NCI-H1092 treated with DMSO at 0.1 percent for 48 hours (cell line): ENCODE data around the gene CAV3.
A peak's percentile ranks its signal among the peaks of the same experiment; 100 is the strongest.
"Not testable (repeated sequence)": the region's sequence is repeated elsewhere in the genome, so short reads cannot be mapped to it uniquely, and the experiment has no call there.

Experiments used
- DNase-seq: peaks from one replicate; lab custom pipeline; 2025; lab: John Stamatoyannopoulos, UW

The CAV3 gene

DNA sequence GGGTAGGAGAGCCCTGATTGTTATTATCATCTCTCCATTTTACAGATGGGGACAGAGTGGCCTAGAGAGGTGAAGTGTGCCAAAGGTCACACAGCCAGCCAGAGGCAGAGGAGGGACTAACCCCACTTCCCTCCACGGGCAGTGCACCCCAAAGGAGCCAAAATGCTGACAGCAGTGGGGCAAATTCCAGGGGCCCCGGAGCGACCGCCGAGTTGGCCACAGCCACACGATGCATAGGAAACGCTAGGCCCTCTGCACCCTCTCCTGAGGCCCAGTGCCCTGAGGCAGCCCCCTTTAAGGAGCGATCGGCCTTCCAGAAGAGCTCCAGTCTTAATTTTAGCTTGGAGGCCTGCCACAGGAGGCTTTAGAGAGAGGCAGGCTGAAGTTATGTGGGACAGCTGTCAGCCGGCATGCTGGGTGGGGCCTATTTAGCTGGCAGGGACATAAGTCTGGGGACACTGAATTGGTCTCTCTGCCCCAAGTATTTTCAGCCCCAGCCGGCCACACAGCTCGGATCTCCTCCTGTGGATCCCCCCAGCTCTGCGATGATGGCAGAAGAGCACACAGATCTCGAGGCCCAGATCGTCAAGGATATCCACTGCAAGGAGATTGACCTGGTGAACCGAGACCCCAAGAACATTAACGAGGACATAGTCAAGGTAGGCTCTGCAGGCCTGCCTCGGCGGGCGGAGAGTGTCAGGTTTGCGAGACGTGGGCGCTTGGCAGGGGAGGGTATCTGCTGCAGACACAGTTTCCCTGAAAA lies at the start of gene CAV3:
Gene CAV3 (plus strand): TSS at position 471 of the 763 bp plus-strand sequence. CDS start 75 bp downstream, at position 546.
- no peak for DNase-seq

DNA sequence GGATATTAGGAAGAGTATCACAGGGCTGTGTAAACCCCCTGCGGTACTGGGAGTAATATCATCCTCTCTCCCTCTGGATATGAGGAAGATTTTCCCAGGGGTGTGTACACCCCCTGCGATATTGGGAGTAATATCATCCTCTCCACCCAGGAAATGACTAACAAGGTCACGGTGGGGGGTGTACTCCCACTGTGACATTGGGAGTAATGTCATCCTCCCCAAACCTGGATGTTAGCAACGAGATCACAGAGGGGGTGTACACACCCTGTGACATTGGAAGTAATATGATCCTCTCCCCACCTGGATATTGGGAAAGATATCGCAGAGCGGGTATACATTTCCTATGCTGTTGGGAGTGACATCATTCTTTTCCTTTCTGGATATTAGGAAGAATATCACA lies 48.6 kb upstream of the CAV3 start:
- DNase-seq = not testable (repeated sequence)

- DNase-seq = not testable (repeated sequence)
Observed at GRCh38 chr3:8691295-8691694, 42.3 kb upstream of the CAV3 start.

GRCh38 chr3:8702560-8702959 lies 31.0 kb upstream of the CAV3 start:
- DNase-seq = no peak

- DNase-seq = no peak
Observed at GRCh38 chr3:8705575-8705974, 28.0 kb upstream of the CAV3 start.

DNA sequence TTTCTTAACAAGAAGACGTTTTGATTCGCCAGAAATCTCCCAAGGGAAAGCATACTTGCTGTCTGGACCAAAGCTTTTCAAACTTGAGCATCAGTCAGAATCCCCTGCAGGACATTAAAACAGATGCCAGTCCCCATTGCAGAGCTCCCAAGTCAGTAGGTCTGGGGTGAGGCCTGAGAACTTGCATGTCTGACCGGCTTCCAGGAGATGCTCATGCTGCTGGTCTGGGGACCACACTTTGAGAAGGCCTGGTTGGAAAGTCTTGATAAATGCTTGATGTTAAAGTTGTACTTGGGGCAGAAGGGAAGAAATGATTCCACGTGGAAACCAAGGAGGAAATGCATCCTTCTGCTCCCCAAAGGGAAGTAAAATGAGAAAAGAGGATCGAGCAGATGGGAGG lies 24.3 kb upstream of the CAV3 start:
- DNase-seq = no peak

DNA sequence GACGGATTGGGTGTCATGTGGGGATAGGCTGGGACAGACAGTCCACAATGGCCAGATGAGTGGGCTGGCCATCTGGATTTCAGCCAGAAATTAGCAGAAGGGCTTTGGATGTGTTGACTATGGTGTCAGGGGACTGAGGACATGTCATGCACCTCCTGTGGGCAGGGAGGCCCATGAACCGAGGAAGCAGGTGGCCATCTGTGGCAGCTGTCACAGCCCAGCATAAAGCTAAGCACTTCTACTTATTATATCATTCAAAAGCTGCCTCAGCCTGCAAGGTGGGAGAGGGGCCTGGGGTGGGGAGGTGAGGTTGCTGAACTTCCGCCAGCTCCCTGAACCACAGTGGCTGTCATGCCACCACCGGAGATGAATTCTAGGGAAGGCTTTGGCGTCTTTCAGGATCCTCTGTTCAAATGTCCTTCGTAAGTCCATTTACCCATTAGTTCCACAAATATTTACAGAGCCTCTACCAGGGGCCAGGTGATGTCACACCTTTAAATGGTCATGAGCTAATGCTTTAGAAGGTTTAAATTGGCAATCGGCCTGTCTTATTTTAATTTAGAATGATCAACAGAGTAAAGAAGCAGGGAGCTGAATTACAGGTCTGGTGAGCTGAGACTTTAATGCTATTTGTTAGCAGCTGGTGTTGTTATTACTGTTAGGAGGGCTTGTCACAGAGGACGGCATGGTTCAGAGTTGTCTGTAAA lies 23.6 kb upstream of the CAV3 start:
- DNase-seq = peak; percentile 27

DNA sequence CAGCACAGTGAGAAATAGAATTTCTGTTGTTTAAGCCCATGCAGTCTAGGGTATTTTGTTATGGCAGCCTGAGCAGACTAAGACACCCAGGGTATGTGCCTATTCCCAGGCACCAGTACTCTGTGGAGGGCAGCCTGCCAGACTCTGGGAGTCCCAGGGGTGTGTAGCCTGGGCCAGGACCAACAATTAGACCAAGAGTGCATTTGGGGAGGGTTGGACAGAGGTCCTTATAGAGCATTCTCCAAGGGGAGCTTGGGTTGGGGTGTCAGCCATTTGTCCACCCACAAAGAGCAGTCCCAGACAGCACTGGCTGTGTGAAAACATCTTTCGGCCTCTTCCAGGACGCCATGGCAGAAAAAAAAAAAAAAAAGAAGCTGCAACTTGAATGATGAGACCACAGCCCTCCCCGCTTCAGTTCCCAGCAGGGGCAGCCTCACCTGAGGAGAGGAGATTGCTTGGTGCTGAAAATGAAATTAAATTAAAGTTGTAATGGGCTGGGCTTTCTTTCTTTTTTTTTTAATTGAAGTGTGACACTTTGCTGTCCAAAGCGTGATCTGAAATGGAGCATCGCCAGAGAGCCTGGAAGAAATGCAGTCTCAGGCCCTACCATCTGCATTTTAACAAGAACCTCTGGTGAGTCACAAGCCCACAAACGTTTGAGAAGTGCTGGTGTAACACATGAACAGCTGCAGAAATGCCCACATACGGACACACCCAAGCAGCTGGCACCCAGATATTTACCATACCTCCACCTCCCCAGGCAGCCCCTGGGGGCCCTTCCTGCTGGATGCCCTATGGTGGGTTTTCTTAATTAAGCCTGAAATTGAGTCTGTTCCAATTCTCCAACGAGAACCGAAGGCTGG lies 21.3 kb upstream of the CAV3 start:
- DNase-seq = peak; percentile 5

GRCh38 chr3:8712908-8713255 lies 20.7 kb upstream of the CAV3 start:
- DNase-seq = no peak

GRCh38 chr3:8713901-8714759 lies 19.5 kb upstream of the CAV3 start:
- DNase-seq = no peak

GRCh38 chr3:8715757-8716156 lies 17.8 kb upstream of the CAV3 start:
- DNase-seq = not testable (repeated sequence)

- no peak for DNase-seq
Observed at GRCh38 chr3:8722808-8723207, 10.8 kb upstream of the CAV3 start.

DNA sequence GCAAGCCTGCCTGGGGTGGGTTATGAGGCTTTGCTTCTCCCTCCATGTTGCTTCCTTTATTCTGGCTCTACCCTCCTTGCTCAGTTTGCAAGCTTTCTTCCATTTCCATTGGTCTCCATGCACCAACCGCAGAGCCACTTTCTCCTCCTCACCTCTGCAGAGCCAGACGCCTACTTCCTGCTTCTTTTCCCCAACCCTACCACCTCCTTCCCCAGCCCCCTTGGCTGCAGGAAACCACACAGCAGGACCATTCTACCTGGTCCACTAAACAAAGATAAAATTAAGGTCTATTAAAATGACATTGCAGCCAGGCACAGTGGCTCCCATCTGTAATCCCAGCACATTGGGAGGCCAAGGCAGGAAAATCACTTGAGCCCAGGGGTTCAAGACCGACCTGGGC lies 10.0 kb upstream of the CAV3 start:
- DNase-seq = no peak

DNA sequence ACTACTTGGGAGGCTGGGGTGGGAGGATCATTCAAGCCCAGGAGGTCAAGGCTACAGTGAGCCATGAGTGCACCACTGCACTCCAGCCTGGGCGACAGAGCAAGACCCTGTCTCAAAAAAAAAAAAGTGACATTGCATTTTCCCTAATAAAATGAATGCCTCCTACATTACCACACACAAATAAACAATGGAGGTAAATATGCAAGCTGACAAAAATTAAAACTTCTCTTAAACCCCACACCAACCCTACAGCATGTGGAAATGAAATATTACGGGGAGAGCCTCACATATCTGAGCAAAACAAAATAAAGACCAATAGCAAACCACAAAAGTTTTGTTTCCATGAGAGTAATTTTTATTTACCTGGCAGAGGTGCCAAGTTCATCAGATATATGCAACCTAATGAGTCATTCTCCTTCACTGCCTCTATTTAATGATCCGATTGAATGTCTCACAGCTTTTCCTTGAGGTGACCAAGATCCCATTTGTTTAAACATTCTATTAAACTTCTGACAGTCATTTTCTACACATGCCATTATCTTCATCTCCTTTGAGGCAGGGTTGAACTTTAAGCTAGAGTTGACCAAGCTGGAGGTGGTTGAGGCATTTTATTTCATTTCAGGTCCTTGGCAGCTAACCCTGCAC lies 9.4 kb upstream of the CAV3 start:
- DNase-seq = no peak

- DNase-seq = peak; percentile 20
Observed at GRCh38 chr3:8727605-8728512, 5.7 kb upstream of the CAV3 start.

GRCh38 chr3:8729479-8729878 lies 4.1 kb upstream of the CAV3 start:
- DNase-seq = no peak

- no peak for DNase-seq
Observed at GRCh38 chr3:8730656-8731055, 2.9 kb upstream of the CAV3 start.

- DNase-seq = no peak
Observed at GRCh38 chr3:8732413-8732812, 1.2 kb upstream of the CAV3 start.

GRCh38 chr3:8734137-8734878 lies 706 bp downstream of the CAV3 start:
- no peak for DNase-seq
